Measurements from ENCODE around the gene GRIA2.

The GRIA2 gene

DNA sequence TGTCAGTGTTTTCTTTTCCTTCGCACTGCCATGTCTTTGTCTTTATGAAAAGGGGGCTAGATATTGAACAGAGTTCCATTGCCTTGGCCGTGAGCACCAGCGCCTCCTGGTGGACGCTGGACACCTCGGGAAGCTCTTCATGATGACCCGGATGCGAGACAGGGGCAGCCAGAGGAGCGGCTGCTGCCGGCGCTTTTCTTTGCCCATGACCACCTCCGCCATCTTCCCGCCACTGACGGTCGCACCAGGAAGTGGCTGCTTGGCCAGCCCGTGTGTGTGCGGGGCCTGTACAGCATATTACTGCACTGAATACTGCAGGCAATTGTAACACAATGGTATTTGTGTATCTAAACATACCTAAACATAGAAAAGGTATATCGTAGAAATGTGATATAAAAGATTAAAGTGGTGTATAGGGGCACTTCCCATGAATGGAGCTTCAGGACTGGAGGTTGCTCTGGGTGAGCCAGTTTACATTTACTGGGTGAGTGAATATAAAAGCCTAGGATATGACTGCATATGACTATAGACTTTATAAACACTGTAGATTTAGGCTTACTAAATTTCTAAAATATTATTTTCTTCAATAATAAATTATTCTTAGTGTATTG, 15.8 kb upstream of the GRIA2 start:
- TF ChIP-seq, protein P1, sequence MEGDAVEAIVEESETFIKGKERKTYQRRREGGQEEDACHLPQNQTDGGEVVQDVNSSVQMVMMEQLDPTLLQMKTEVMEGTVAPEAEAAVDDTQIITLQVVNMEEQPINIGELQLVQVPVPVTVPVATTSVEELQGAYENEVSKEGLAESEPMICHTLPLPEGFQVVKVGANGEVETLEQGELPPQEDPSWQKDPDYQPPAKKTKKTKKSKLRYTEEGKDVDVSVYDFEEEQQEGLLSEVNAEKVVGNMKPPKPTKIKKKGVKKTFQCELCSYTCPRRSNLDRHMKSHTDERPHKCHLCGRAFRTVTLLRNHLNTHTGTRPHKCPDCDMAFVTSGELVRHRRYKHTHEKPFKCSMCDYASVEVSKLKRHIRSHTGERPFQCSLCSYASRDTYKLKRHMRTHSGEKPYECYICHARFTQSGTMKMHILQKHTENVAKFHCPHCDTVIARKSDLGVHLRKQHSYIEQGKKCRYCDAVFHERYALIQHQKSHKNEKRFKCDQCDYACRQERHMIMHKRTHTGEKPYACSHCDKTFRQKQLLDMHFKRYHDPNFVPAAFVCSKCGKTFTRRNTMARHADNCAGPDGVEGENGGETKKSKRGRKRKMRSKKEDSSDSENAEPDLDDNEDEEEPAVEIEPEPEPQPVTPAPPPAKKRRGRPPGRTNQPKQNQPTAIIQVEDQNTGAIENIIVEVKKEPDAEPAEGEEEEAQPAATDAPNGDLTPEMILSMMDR (IDR thresholded peaks at IDR 0.05; ENCODE audit: insufficient read depth, low read depth, low read length, missing control alignments) = peak; percentile 65
- H3K4me3 ChIP-seq (ENCODE audit: low read depth, low read length) = no peak overlapping the region
- DNase-seq (ENCODE audit: low read depth) = peak; percentile 45

- TF ChIP-seq, protein P1 (IDR thresholded peaks at IDR 0.05; ENCODE audit: insufficient read depth, low read depth, low read length, missing control alignments) = peak; percentile 24
- no peak overlapping the region for H3K4me3 ChIP-seq (ENCODE audit: low read depth, low read length)
- DNase-seq (ENCODE audit: low read depth) = peak; percentile 7
These were observed 2.8 kb upstream of the GRIA2 start for GRCh38 chr4:157217708-157218107.

GRCh38 chr4:157219711-157220370, 687 bp upstream of the GRIA2 start:
- DNase-seq (ENCODE audit: low read depth) = no peak
- no peak overlapping the region for H3K4me3 ChIP-seq (ENCODE audit: low read depth, low read length)
- TF ChIP-seq, protein P1 (IDR thresholded peaks at IDR 0.05; ENCODE audit: insufficient read depth, low read depth, low read length, missing control alignments) = no peak

- H3K4me3 ChIP-seq (ENCODE audit: low read depth, low read length) = no peak overlapping the region
- no peak for DNase-seq (ENCODE audit: low read depth)
- TF ChIP-seq, protein P1 (IDR thresholded peaks at IDR 0.05; ENCODE audit: insufficient read depth, low read depth, low read length, missing control alignments) = no peak
These were observed 932 bp downstream of the GRIA2 start for GRCh38 chr4:157221426-157221894.

GRCh38 chr4:157221895-157222770, 1.6 kb downstream of the GRIA2 start:
- TF ChIP-seq, protein P1 (IDR thresholded peaks at IDR 0.05; ENCODE audit: insufficient read depth, low read depth, low read length, missing control alignments) = no peak
- DNase-seq (ENCODE audit: low read depth) = no peak
- H3K4me3 ChIP-seq (ENCODE audit: low read depth, low read length) = no peak overlapping the region

DNA sequence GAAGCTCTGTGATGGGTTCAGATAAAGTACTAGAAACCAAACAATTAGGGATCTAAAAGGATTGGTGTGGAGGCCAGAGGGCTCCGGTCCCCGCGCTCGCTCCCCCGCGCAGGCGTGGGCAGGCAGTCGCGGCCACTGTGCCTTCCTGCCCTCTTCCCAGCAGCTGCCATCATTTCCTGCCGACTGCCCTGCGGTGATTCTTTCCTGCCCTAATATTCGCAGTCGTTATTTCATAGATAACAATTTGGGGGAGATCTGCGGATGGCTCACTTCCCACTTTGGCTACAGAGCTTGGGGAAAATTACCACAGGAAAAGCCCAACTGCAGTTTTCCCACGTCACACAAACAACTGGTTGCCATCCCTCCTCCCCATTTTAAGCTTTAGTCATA, 2.2 kb downstream of the GRIA2 start:
- DNase-seq (ENCODE audit: low read depth) = no peak
- H3K4me3 ChIP-seq (ENCODE audit: low read depth, low read length) = no peak overlapping the region
- TF ChIP-seq, protein P1 (IDR thresholded peaks at IDR 0.05; ENCODE audit: insufficient read depth, low read depth, low read length, missing control alignments) = no peak
